ENCODE data around the gene PPFIA3.
A peak's percentile ranks its signal among the peaks of the same experiment; 100 is the strongest.

- TF ChIP-seq, protein P1, sequence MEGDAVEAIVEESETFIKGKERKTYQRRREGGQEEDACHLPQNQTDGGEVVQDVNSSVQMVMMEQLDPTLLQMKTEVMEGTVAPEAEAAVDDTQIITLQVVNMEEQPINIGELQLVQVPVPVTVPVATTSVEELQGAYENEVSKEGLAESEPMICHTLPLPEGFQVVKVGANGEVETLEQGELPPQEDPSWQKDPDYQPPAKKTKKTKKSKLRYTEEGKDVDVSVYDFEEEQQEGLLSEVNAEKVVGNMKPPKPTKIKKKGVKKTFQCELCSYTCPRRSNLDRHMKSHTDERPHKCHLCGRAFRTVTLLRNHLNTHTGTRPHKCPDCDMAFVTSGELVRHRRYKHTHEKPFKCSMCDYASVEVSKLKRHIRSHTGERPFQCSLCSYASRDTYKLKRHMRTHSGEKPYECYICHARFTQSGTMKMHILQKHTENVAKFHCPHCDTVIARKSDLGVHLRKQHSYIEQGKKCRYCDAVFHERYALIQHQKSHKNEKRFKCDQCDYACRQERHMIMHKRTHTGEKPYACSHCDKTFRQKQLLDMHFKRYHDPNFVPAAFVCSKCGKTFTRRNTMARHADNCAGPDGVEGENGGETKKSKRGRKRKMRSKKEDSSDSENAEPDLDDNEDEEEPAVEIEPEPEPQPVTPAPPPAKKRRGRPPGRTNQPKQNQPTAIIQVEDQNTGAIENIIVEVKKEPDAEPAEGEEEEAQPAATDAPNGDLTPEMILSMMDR (IDR thresholded peaks at IDR 0.05) = peak; percentile 26 to 72 (median 49)
- TF ChIP-seq POLR2A (IDR thresholded peaks at IDR 0.05) = peak in 1 of 4 donors; percentile 38
Observed at GRCh38 chr19:49113762-49114629, 5.3 kb upstream of the PPFIA3 start, which contains the start of gene LIN7B.

All from esophagus squamous epithelium (tissue), 4 donors.